Ovary (tissue), 9 donors: ENCODE results near the gene CAPZA2. TPM values are rescaled to one million over a fixed set of nuclear protein-coding genes. Genes with fewer than 3 reads are reported as not detected.
A peak's percentile ranks its signal among the peaks of the same experiment; 100 is the strongest.

Experiments used
- DNase-seq, 5 donors: peaks; one replicate each; pipeline ENCODE4 v3.0.0-alpha.2; 2019 to 2020
- H3K27ac ChIP-seq, 2 donors: fragments of 200-600 bp; one replicate each; pipeline versions ENCODE4 v1.5.1 to v1.8.0; 2019 to 2022
- H3K27me3 ChIP-seq: fragments of 200-600 bp; one replicate; pipeline ENCODE4 v1.8.0; 2022
- H3K36me3 ChIP-seq: fragments of 200-600 bp; sonication (generic); one replicate; pipeline ENCODE4 v1.5.1; 2019
- H3K4me1 ChIP-seq: one replicate; pipeline ENCODE4 v1.8.1; 2013; ENCODE audit warnings: mild to moderate bottlenecking, moderate library complexity; ENCODE audit not compliant: insufficient read depth
- H3K4me3 ChIP-seq: fragments of 200-600 bp; sonication (generic); one replicate; pipeline ENCODE4 v1.5.1; 2017
- H3K9me3 ChIP-seq, 2 donors: fragments of 200-600 bp in 1 of 2; sonication (generic) in 1 of 2; one replicate each; pipeline versions ENCODE4 v1.5.1 to v1.8.1; 2013 to 2019; ENCODE audit warnings: mild to moderate bottlenecking in 1 of 2, moderate library complexity in 1 of 2
- EP300 ChIP-seq: sonication (generic); formaldehyde crosslinking; IDR thresholded peaks from one replicate; pipeline ENCODE4 v1.6.1; 2017; ENCODE audit warnings: antibody characterized with exemption
- POLR2A ChIP-seq: fragments of 450-650 bp; IDR thresholded peaks from one replicate; pipeline ENCODE4 v1.6.1; 2017; ENCODE audit warnings: antibody characterized with exemption, mild to moderate bottlenecking, moderate library complexity
- WGBS, 3 donors: extraction: QIAGEN DNeasy Blood & Tissue Kit in 1 of 3; methylation state at CpG; one replicate each; pipeline versions ENCODE4 v1.1.5 to v1.1.7; 2013 to 2017; 5-methylcytosine and 5-hydroxymethylcytosine counted together
- intact Hi-C, 4 donors: fragments of 100-400 bp; cut with DNase I; formaldehyde crosslinking; loops; one replicate each; pipeline versions ENCODE4 v1.11.0 to v1.15.1; 2022 to 2023
- polyA plus RNA-seq, 2 donors: library from polyadenylated mRNA; stranded (reverse); fragments of 200-250 nt in 1 of 2; fragments of 350-450 nt in 1 of 2; fragmentation: Illumina TruSeq in 1 of 2; extraction: RNeasy Lipid Tissue Mini Kit (QIAGEN cat#74804) in 1 of 2; gene quantifications; one replicate each; pipeline ENCODE4 v1.2.3, GENCODE V29; 2013 to 2014
- total RNA-seq, 7 donors: library from RNA; depleted of rRNA in 2 of 7; stranded (reverse); fragments of >200 nt in 2 of 7; fragmentation: NEBNext Ultra II Directional in 3 of 7; extraction: Animal tissue kit (Norgen Biotek cat#: 25700) in 3 of 7; gene quantifications; one replicate each; pipeline versions ENCODE4 v1.1.0 to v1.2.4, GENCODE V29; 2016 to 2023
- TF ChIP-seq, protein P1 (sequence below), 3 donors: fragments of 450-650 bp in 2 of 3; fragments of 200-600 bp in 1 of 3; IDR thresholded peaks; one replicate each; pipeline versions ENCODE4 v1.5.1 to v1.8.0; 2016 to 2022; ENCODE audit warnings: antibody characterized with exemption in 3 of 3, mild to moderate bottlenecking in 1 of 3
- donor health status: DM: no; HTN: no; CAD: no; lungs with moderate emphysema.
- donor health status: DM: no; HTN: no; CAD: no.
- donor health status: Bipolar disorder and iron deficiency.
- donor health status: DM: yes; HTN: yes; CAD: no.
- donor health status: DM: no; HTN: no; CAD: no.
- donor health status: DM: yes; HTN: yes; CAD: no.

Gene CAPZA2
- total and polyA plus RNA-seq, 9 donors = 55.1 to 184 (median 129) TPM

- Histone ChIP-seq H3K27ac (no peak overlapping the region), H3K27me3 (no peaks in the 10 kb centered on the region), H3K9me3 (no peaks in the 10 kb centered on the region), H3K36me3 (no peaks in the 10 kb centered on the region), H3K4me3 (no peak overlapping the region), H3K4me1 (peaks cover 2% of the 10 kb centered on the region)
- no peak for DNase-seq
- TF ChIP-seq, protein P1, sequence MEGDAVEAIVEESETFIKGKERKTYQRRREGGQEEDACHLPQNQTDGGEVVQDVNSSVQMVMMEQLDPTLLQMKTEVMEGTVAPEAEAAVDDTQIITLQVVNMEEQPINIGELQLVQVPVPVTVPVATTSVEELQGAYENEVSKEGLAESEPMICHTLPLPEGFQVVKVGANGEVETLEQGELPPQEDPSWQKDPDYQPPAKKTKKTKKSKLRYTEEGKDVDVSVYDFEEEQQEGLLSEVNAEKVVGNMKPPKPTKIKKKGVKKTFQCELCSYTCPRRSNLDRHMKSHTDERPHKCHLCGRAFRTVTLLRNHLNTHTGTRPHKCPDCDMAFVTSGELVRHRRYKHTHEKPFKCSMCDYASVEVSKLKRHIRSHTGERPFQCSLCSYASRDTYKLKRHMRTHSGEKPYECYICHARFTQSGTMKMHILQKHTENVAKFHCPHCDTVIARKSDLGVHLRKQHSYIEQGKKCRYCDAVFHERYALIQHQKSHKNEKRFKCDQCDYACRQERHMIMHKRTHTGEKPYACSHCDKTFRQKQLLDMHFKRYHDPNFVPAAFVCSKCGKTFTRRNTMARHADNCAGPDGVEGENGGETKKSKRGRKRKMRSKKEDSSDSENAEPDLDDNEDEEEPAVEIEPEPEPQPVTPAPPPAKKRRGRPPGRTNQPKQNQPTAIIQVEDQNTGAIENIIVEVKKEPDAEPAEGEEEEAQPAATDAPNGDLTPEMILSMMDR (IDR thresholded peaks at IDR 0.05) = no peak
- TF ChIP-seq EP300 (no peak), POLR2A (no peak)
- intact Hi-C loops = no loop called here
- 92 to 97% (median 95%) methylated on average over 9 of the region's 9 CpGs for WGBS, 3 donors
Measured at GRCh38 chr7:116949941-116950801, 87.8 kb downstream of the CAPZA2 start.

DNA sequence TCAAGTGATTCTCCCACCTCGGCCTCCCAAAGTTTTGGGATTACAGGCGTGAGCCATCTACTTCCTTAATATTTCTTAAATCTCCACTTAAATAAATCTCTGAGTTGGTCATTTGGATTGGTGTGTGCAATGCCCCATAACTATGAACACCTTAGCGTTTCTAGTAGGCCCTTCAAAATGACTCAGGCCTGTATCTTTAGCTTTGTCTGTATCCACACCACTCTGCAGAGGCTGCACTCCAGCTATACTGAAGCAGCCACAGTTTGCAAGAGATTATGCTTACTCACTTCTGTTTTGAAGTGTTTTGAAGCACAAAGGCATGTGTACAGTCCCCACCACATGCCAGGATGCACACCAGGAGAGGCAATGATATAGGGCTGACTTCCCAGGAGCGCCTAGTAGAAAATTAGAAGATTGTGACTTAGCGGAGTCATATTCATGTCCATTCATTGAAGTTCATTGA is 88.5 kb downstream of the CAPZA2 start:
- 97 to 98% (median 97%) methylated on average over 5 of the region's 5 CpGs for WGBS, 3 donors
- Histone ChIP-seq H3K27me3 (no peaks in the 10 kb centered on the region), H3K27ac (no peak overlapping the region), H3K9me3 (no peaks in the 10 kb centered on the region), H3K4me1 (peaks cover 4% of the 10 kb centered on the region), H3K4me3 (no peak overlapping the region), H3K36me3 (no peaks in the 10 kb centered on the region)
- intact Hi-C loops = no loop called here
- no peak for DNase-seq
- no peak for TF ChIP-seq POLR2A
- TF ChIP-seq, protein P1 (IDR thresholded peaks at IDR 0.05) = no peak
- no peak for TF ChIP-seq EP300

DNA sequence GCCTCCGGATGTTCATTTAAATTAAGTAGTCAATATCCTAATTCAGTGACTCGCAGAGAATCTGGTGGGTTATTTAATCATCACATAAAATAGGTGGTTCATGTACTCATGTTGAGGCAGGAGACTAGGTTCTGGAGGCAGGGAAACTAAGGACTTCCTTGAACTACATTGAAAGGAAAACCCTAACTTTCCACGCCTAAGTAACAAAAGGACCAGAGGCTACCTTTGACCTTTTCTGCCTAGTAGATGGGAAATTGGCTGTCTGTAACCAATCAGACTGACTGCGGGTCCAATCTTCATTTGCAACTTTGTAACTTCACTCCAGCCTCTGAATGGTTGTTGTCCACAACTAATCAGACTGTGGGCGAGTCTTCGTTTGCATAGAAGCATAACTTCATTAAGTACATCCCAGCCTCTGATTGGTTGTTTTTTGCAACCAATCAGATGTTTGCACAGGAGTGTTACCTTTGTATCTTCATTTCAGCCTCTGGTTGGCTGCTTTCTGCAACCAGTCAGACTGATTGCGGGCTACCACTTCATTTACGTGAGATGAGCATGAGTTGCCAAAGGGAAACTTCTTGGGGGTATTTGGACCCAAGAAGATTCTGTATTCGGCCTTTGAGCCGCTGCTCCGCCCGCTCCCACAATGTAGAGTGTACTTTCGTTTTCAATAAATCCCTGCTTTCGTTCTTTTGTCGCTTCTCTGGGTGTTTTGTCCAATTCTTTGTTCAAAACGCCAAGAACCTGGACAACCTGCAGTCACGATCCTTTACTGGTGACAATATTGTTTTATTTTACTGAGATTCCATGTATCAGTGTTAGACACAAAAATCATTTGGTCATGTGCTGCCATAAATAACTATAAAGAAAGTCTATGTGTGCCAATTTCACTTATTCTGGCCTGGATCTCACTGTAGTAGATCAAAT is 89.2 kb downstream of the CAPZA2 start:
- no peak overlapping the region for H3K4me3 ChIP-seq
- WGBS, 3 donors = 92 to 96% (median 93%) methylated on average over 17 of the region's 17 CpGs
- no peaks in the 10 kb centered on the region for H3K27me3 ChIP-seq
- intact Hi-C loops = no loop called here
- peaks cover 8% of the 10 kb centered on the region for H3K4me1 ChIP-seq
- no peaks in the 10 kb centered on the region for H3K36me3 ChIP-seq
- no peak for TF ChIP-seq POLR2A
- TF ChIP-seq, protein P1 (IDR thresholded peaks at IDR 0.05) = no peak
- no peak for TF ChIP-seq EP300
- no peak overlapping the region for H3K27ac ChIP-seq
- H3K9me3 ChIP-seq = no peaks in the 10 kb centered on the region
- DNase-seq = no peak

DNA sequence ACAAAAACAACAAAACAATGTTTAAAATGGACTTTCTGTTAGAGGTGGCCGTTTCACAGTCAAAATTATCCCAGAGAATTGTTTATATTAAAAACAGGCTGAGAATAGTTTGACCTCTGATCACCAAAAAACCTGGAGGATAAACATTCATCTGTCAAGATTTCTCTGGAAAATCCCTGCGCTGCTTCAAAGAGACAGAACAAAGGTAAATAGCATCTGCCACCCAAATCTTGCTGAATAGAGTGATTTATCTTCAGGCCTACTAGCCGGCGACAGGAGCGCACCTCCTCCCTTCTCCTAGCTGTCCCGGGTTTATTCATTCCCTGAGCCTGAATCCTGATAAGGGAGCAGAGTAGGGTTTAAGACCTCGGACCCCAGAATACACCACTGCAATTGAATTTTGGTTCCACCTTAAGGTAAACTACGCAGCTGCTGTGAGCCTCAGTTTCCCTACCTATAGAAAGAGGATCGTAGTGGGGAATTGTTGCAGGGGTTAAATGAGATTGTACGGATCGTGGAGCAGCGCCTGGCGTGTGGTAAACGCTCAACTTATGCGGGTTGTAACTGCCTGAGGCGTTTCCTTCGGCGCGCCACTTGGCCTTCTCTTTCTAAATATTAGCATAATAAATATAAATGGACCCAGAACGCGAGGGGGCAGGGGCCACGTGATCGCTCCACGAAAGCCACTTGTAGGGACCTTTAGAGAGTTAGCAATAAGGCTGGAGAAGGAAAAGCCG is 90.4 kb downstream of the CAPZA2 start:
- intact Hi-C loops = no loop called here
- peak; percentile 21 for TF ChIP-seq EP300
- TF ChIP-seq, protein P1 (IDR thresholded peaks at IDR 0.05) = no peak
- DNase-seq = peak in 2 of 5 donors; percentile 64 to 73
- Histone ChIP-seq H3K9me3 (no peaks in the 10 kb centered on the region), H3K27ac (peak overlapping the region; percentile 100), H3K36me3 (no peaks in the 10 kb centered on the region), H3K4me1 (peaks cover 8% of the 10 kb centered on the region), H3K4me3 (peak overlapping the region; percentile 87), H3K27me3 (no peaks in the 10 kb centered on the region)
- WGBS, 3 donors = 1 to 3% (median 1%) methylated on average over 25 of the region's 25 CpGs
